AG09319 (cell line): ENCODE data around the gene GFPT1.
A peak's percentile ranks its signal among the peaks of the same experiment; 100 is the strongest.
"Not testable (repeated sequence)": the region's sequence is repeated elsewhere in the genome, so short reads cannot be mapped to it uniquely, and the experiment has no call there.

Source experiments
- DNase-seq: peaks from one replicate; pipeline ENCODE4 v3.0.0-alpha.2; 2010; ENCODE audit warnings: low read depth; ENCODE audit errors: extremely low read depth
- TF ChIP-seq, protein P1 (sequence below): IDR thresholded peaks from 2 replicates; pipeline ENCODE4 v1.5.1; 2011; ENCODE audit warnings: low read depth, mild to moderate bottlenecking, inconsistent platforms, low read length, moderate library complexity

Gene GFPT1

DNA sequence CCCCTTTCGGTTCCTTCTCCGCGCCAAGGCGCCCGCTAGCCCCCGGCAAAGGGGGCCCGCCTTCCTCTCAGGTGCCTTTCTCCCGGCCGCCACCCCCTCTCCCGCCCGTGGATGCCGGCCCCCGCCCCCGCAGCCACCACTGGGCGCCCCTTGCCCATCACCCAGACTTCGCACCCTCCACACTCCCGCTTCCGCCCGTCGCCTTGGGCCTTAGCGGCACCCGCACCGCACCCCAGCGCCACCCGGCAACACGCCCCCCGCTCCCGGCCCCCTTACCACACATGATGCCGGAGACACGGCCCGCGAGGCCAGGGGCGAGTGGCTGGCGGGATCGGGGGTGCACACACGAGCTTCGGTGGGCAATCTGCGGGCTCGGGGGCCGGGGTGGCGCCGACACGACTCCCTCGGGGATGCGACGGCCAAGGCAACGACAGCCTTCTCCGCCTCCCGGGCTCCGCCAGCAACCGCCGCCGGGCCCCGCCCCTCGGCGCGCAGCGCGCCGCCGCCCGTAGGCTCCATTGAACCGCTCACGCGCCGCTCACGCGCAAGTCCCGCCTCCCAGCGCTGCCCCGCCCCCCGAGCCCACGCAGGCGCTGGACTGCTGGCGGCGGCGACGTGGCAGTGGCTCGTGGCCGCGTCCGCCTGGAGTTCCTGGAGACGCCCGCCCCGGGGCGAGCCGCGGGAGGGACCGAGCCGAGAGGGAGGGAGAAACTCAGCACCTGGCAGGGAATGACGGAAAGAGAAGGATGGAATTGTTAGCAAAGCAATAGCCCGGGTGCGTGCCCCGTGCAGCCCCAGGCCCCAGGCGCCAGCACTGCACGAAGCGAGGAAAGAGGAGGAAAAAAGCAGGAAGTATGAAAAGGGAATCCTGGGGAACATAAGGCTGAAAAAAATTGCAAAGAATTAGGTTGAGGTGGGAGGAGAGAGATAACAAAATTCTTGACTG lies at the start of gene GFPT1:
GFPT1 (minus strand) TSS at position 439 of the 946 bp plus-strand sequence; CDS start at position 283, 156 bp downstream.
- TF ChIP-seq, protein P1, sequence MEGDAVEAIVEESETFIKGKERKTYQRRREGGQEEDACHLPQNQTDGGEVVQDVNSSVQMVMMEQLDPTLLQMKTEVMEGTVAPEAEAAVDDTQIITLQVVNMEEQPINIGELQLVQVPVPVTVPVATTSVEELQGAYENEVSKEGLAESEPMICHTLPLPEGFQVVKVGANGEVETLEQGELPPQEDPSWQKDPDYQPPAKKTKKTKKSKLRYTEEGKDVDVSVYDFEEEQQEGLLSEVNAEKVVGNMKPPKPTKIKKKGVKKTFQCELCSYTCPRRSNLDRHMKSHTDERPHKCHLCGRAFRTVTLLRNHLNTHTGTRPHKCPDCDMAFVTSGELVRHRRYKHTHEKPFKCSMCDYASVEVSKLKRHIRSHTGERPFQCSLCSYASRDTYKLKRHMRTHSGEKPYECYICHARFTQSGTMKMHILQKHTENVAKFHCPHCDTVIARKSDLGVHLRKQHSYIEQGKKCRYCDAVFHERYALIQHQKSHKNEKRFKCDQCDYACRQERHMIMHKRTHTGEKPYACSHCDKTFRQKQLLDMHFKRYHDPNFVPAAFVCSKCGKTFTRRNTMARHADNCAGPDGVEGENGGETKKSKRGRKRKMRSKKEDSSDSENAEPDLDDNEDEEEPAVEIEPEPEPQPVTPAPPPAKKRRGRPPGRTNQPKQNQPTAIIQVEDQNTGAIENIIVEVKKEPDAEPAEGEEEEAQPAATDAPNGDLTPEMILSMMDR, result no peak
- peak; percentile 87 for DNase-seq

- TF ChIP-seq, protein P1, result no peak
- DNase-seq, result no peak
Observed at GRCh38 chr2:69436596-69436937, 49.5 kb upstream of the GFPT1 start.

DNA sequence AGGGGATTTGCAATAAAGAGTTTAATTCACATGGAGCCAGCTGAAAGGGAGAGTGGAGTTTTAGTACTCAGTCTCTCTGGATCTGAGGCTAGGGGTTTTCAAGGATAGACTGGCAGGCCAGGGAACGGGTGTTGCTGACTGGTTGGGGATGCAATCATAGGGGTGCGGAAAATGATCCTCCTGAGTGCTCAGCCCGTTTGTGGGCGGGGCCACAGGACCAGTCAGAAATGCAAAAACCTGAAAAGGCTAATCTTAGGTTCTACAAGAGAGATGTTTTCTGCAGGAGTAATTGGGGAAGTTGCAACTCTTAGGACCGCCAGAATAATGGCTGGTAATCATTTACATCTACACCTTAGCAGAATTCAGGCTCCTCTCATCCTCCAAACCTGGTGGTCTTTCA lies 47.7 kb upstream of the GFPT1 start:
- TF ChIP-seq, protein P1, result no peak
- no peak for DNase-seq

DNA sequence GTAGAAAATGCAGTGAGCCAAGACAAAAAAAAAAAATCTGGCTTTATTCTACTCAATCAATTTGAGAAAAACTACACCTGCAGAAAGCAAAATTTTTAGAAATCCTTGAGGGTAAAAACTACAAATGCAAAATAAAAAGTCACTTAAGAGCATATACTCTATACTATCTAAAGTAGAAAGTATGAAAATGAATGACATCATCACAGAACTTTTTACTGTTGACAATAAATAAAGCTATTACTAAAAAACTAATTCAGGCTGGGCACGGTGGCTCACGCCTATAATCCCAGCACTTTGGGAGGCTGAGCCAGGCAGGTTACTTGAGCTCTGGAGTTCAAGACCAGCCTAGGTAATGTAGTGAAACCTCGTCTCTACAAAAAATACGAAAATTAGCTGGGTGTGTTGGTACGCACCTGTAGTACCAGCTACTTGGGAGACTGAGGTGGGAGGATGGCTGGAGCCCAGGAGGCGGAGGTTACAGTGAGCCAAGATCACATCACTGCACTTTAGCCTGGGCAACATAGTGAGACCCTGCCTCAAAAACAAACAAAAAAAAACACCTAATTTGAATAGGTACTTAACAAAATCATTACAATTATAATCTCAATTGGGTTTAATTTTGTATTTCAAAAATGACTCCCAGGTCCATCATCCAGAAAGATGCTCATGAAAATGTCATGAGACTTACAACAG lies 42.6 kb upstream of the GFPT1 start:
- TF ChIP-seq, protein P1, result no peak

GRCh38 chr2:69428981-69429380 lies 42.0 kb upstream of the GFPT1 start:
- no peak for DNase-seq
- TF ChIP-seq, protein P1, result no peak

More for the DNA sequence above, 42.6 kb upstream of the GFPT1 start:
- DNase-seq, result no peak

GRCh38 chr2:69424419-69424818 lies 37.4 kb upstream of the GFPT1 start:
- no peak for DNase-seq
- TF ChIP-seq, protein P1, result no peak

- no peak for DNase-seq
- TF ChIP-seq, protein P1, result no peak
Observed at GRCh38 chr2:69422198-69422597, 35.2 kb upstream of the GFPT1 start.

GRCh38 chr2:69419111-69419510 lies 32.1 kb upstream of the GFPT1 start:
- not testable (repeated sequence) for DNase-seq
